IPS-18c (cell line): ENCODE measurements around the gene USP15.

Source experiments
- H3K4me3 ChIP-seq: 2 replicates; pipeline ENCODE4 v1.7.0; 2013; ENCODE audit warnings: low read depth, mild to moderate bottlenecking, low read length, moderate library complexity; ENCODE audit not compliant: insufficient read depth
- H3K9me3 ChIP-seq: one replicate; pipeline ENCODE4 v1.6.1; 2013; ENCODE audit warnings: mild to moderate bottlenecking, low read length, moderate library complexity; ENCODE audit not compliant: control insufficient read depth, insufficient read depth

USP15 gene

DNA sequence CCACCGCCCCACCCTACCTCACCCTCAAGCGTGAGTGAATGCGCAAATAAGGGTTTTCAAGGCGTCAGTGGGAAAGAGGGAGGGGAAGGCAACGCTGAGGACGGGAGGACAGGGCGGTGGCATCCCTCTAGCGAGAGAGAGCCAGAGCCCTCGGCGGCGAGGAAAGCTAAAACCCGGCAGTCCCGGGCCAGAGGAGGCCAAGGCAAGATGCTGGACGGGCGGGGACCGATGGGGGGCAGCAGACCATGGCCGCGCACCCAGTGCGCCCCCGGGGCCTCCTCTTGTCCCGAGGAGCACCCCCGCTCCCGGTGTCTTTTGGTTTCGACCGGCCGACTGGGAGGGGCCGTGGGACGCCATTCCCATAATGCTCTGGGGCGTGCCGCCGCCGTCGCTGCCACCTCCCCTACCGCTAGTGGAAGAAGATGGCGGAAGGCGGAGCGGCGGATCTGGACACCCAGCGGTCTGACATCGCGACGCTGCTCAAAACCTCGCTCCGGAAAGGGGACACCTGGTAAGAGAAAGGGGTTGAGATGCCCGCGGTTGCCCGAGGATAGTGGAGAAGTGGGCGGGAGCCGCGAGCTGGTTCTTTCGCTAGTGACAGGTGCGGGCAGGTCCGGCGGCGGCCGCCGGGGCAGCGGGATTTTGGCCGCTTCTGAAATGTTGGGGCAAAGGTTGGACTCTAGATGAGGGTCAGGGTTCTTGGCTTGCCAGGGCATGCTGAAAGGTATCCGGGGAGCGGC lies at the start of gene USP15:
TSS of gene USP15 (plus strand) at position 412 of the 740 bp plus-strand sequence. CDS start at position 423, 11 bp downstream.
- Histone ChIP-seq H3K4me3 (peak within 1 kb of the TSS; percentile 92), H3K9me3 (no peaks in the 10 kb centered on the region)

- no peaks in the 10 kb centered on the region for H3K9me3 ChIP-seq
- no peak overlapping the region for H3K4me3 ChIP-seq
These were observed 49.8 kb upstream of the USP15 start for GRCh38 chr12:62210422-62210821.

- Histone ChIP-seq H3K4me3 (no peak overlapping the region), H3K9me3 (no peaks in the 10 kb centered on the region)
These were observed 48.7 kb upstream of the USP15 start for GRCh38 chr12:62211510-62211909.

DNA sequence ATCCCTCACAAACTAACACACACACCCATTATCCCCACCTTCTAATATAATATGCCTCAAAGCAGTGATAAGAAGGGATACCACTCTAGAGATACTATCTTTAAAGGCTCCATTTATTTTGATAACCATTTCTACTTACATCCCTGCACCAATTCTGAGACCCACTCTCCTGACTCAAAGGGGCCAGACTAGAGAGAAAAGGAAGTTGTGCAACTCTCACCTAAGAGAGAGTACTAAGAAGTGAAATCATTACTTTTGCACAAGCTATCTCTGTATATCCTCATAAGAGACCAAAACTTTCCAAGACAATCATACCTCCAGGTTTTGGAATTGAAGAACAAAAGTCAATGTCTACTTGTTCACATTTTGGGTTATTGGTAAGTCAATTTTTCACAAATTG lies 45.4 kb upstream of the USP15 start:
- Histone ChIP-seq H3K4me3 (no peak overlapping the region), H3K9me3 (no peaks in the 10 kb centered on the region)

DNA sequence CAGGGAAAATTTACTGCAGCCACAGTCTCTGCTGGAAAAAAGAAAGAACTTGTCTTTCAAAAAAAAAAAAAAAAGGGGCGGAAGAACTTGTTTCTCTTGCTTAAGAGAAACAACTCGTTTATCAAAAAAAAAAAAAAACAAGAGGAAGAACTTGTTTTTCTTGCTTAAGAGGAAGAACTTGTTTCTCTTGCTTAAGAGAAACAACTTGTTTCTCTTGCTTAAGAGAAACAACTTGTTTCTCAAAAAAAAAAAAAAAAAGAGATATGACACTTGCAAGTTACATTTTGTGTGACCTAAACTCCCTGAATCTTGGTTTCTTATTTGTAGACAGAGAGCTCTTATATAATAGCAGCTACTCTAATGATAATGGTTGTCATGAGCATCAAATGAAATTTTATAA lies 44.7 kb upstream of the USP15 start:
- Histone ChIP-seq H3K9me3 (no peaks in the 10 kb centered on the region), H3K4me3 (no peak overlapping the region)

DNA sequence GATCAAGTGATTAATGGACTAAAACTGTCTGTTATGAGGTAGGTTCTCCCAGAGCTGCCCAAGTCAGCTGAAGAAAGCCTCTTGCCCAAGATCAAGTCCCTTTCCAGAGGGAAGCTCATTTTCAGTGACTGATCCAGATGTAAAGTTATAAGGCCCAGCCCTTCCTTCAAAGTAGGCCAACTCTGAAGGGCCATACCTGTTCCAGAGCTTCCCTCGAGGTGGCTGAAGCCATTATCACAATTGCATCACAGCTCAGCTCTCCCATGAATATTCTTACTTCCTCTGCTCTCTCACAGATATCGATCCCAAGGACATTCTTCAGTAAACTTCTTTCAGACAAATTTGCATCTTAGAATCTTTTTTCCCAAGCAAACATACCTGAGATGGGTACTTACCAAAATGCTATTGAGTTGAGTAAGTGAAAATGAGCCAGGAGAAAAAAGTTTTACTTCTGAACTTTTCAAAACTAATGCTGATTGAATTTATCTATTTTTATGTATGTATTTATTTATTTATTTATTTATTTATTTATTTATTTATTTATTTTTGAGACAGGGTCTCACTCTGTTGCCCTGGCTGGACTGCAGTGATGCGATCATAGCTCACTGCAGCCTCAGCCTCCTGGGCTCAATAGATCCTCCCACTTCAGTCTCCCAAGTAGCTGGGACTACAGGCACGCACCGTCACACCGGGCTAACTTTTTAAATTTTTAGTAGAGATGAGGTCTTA lies 42.6 kb upstream of the USP15 start:
- no peaks in the 10 kb centered on the region for H3K9me3 ChIP-seq
- H3K4me3 ChIP-seq: no peak overlapping the region

DNA sequence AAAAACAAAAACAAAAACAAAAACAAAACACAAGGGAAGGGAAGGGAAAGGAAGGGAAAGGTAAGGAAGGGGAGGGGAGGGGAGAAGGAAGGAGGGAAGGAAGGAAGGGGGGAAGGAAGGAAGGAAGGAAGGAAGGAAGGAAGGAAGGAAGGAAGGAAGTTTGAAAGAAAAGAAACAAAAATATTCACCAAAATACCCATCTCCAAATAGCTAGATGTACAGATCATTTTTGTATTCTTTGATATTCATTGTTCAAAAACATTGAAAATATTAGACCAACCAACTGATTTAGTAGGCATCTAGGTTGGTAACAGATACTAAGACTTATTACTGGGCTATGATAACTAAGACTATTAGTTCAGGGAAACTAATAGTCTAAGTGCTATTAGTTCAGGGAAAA lies 39.1 kb upstream of the USP15 start:
- no peak overlapping the region for H3K4me3 ChIP-seq
- H3K9me3 ChIP-seq: no peaks in the 10 kb centered on the region

GRCh38 chr12:62224601-62225000 lies 35.6 kb upstream of the USP15 start:
- Histone ChIP-seq H3K9me3 (no peaks in the 10 kb centered on the region), H3K4me3 (no peak overlapping the region)

DNA sequence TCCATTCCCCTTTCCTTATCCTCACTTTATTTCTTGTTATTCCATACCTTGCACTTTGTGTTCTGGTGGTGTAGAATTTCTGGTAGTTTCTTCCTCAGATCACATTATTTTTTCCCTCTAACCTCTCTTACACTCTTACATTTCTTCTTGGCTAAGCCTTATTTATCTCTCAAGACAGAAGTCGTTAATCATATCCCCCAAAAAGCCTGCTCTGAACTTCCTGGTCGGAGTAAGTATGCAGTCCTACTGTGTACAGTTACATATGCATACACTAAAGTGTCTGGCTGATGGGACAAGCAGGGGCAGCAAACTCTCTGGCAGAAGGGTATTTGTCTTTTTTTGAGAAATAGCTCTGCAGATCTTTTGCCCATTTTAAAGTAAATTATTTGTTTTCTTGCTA lies 33.1 kb upstream of the USP15 start:
- no peak overlapping the region for H3K4me3 ChIP-seq

DNA sequence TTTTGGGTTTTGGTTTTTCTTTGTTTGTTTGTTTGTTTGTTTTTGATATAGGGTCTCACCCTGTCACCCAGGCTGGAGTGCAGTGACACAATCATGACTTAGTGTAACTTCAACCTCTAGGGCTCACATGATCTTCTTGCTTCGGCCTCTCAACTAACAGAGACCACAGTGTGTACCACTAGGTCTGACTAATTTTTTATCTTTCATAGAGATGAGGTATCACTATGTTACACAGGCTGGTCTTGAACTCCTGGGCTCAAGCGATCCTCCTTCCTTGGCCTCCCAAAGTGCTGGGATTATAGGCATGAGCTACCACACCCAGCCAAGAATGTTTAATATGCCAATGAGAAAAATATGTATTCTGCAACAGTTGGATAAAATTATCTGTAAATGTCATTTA lies 29.6 kb upstream of the USP15 start:
- Histone ChIP-seq H3K9me3 (no peaks in the 10 kb centered on the region), H3K4me3 (no peak overlapping the region)

More for the DNA sequence above, 33.1 kb upstream of the USP15 start:
- H3K9me3 ChIP-seq: no peaks in the 10 kb centered on the region

GRCh38 chr12:62232143-62232729 lies 28.0 kb upstream of the USP15 start:
- Histone ChIP-seq H3K9me3 (no peaks in the 10 kb centered on the region), H3K4me3 (no peak overlapping the region)

GRCh38 chr12:62233805-62234204 lies 26.4 kb upstream of the USP15 start:
- no peak overlapping the region for H3K4me3 ChIP-seq
- no peaks in the 10 kb centered on the region for H3K9me3 ChIP-seq

- Histone ChIP-seq H3K9me3 (no peaks in the 10 kb centered on the region), H3K4me3 (no peak overlapping the region)
These were observed 20.6 kb upstream of the USP15 start for GRCh38 chr12:62239571-62239970.

- H3K4me3 ChIP-seq: no peak overlapping the region
- no peaks in the 10 kb centered on the region for H3K9me3 ChIP-seq
These were observed 12.7 kb upstream of the USP15 start for GRCh38 chr12:62247281-62248045.

- no peaks in the 10 kb centered on the region for H3K9me3 ChIP-seq
These were observed 11.3 kb upstream of the USP15 start for GRCh38 chr12:62248873-62249272.

GRCh38 chr12:62249419-62249818 lies 10.8 kb upstream of the USP15 start:
- Histone ChIP-seq H3K9me3 (no peaks in the 10 kb centered on the region), H3K4me3 (no peak overlapping the region)

More at GRCh38 chr12:62248873-62249272, 11.3 kb upstream of the USP15 start:
- no peak overlapping the region for H3K4me3 ChIP-seq
